Activated CD8-positive, alpha-beta T cell treated with anti-CD3 and anti-CD28 coated beads for 36 hours (primary cell): Measurements from ENCODE around the gene MRM1. TPM values are rescaled to one million over a fixed set of nuclear protein-coding genes. Genes with fewer than 3 reads are reported as not detected.
"Not testable (repeated sequence)": the region's sequence is repeated elsewhere in the genome, so short reads cannot be mapped to it uniquely, and the experiment has no call there.

Source experiments
- ATAC-seq: fragments of 200-7000 bp; cut with Tn5 transposase; one replicate; pipeline ENCODE4 v1.10.0; 2021; ENCODE audit warnings: mild to moderate bottlenecking, moderate library complexity
- CTCF ChIA-PET: fragments of 350-600 bp; sonication (Branson Sonifier 250); formaldehyde crosslinking; loops from one replicate; lab custom pipeline; 2021; ENCODE audit warnings: antibody characterized with exemption; lab: Charles Lee
- POLR2A ChIA-PET: fragments of 350-600 bp; sonication (Branson Sonifier 250); formaldehyde crosslinking; loops from one replicate; lab custom pipeline; 2021; ENCODE audit warnings: antibody characterized with exemption; lab: Charles Lee
- DNase-seq: peaks from one replicate; pipeline ENCODE4 v3.0.0-alpha.2; 2020
- H3K27ac Mint-ChIP-seq: one replicate; pipeline ENCODE4 v1.8.0; 2021; ENCODE audit warnings: mild to moderate bottlenecking, mixed read lengths
- H3K27me3 Mint-ChIP-seq: one replicate; pipeline ENCODE4 v1.8.0; 2021; ENCODE audit warnings: mixed read lengths
- H3K36me3 Mint-ChIP-seq: one replicate; pipeline ENCODE4 v1.8.0; 2021; ENCODE audit warnings: low read depth, mixed read lengths
- H3K4me1 Mint-ChIP-seq: one replicate; pipeline ENCODE4 v1.8.0; 2021; ENCODE audit warnings: low read depth, mixed read lengths
- H3K4me3 Mint-ChIP-seq: one replicate; pipeline ENCODE4 v1.8.0; 2021; ENCODE audit warnings: mild to moderate bottlenecking, moderate library complexity, mixed read lengths
- H3K9me3 Mint-ChIP-seq: one replicate; pipeline ENCODE4 v1.8.0; 2021; ENCODE audit warnings: mixed read lengths
- CTCF ChIP-seq: fragments of 200-600 bp; IDR thresholded peaks from one replicate; pipeline ENCODE4 v1.8.0; 2022; ENCODE audit warnings: antibody characterized with exemption, mild to moderate bottlenecking
- intact Hi-C: fragments of 100-400 bp; cut with micrococcal nuclease; formaldehyde crosslinking; loops from one replicate; pipeline ENCODE4 v1.10.0; 2022
- total RNA-seq, 2 experiments: library from RNA; stranded (reverse); gene quantifications; one replicate each; pipeline ENCODE4 v1.2.3, GENCODE V29; 2021

The MRM1 gene
- total RNA-seq, 2 experiments from 2014 or later: 24.5 to 27.4 TPM

GRCh38 chr17:36602924-36603384 is 1.6 kb downstream of the MRM1 start:
- Mint-ChIP-seq H3K9me3 (no peaks in the 10 kb centered on the region), H3K27me3 (no peaks in the 10 kb centered on the region), H3K4me1 (peaks cover 42% of the 10 kb centered on the region), H3K36me3 (peaks cover 29% of the 10 kb centered on the region), H3K4me3 (peak overlapping the region; percentile 91), H3K27ac (no peak overlapping the region)
- CTCF ChIA-PET: interaction anchor here (0.6 to 5.0 kb wide), 29 partner anchors 12 to 770 kb away, joined by 3 to 45 read pairs (median 4); partner anchors contain the start of genes AATF, DHRS11, MYO19 and PIGW
- peak; percentile 57 for ATAC-seq
- intact Hi-C loops: no loop called here
- POLR2A ChIA-PET: interaction anchor here (0.8 to 3.7 kb wide), 5 partner anchors 10 to 443 kb away, joined by 3 to 21 read pairs (median 4); partner anchors contain the start of gene DHRS11
- peak; percentile 90 for TF ChIP-seq CTCF
- peak; percentile 86 for DNase-seq

GRCh38 chr17:36605028-36605427 is 3.6 kb downstream of the MRM1 start:
- ChIA-PET CTCF (interaction anchor here (1.0 to 5.0 kb wide), 3 partner anchors 10 to 442 kb away, joined by 3 to 44 read pairs (median 39); no protein-coding TSS in a partner anchor), POLR2A (interaction anchor here (0.6 kb wide), 1 partner anchor 183 kb away, joined by 3 read pairs; no protein-coding TSS in a partner anchor)
- peak overlapping the region; percentile 19 for H3K4me3 Mint-ChIP-seq
- H3K27ac Mint-ChIP-seq, intact Hi-C loops, DNase-seq, H3K9me3 Mint-ChIP-seq, ATAC-seq, H3K27me3 Mint-ChIP-seq: not testable (repeated sequence)
- H3K36me3 Mint-ChIP-seq: peaks cover 35% of the 10 kb centered on the region
- H3K4me1 Mint-ChIP-seq: peaks cover 47% of the 10 kb centered on the region

- intact Hi-C loops: no loop called here
- DNase-seq (no peak), ATAC-seq (no peak)
- ChIA-PET CTCF (no interaction called here), POLR2A (no interaction called here)
- Mint-ChIP-seq H3K9me3 (no peaks in the 10 kb centered on the region), H3K36me3 (peaks cover 39% of the 10 kb centered on the region), H3K4me3 (no peak overlapping the region), H3K4me1 (peaks cover 35% of the 10 kb centered on the region), H3K27me3 (no peaks in the 10 kb centered on the region), H3K27ac (no peak overlapping the region)
- TF ChIP-seq CTCF: no peak
Measured at GRCh38 chr17:36608280-36608679, 6.9 kb downstream of the MRM1 start.

GRCh38 chr17:36608794-36609497 is 7.6 kb downstream of the MRM1 start:
- ATAC-seq (no peak), DNase-seq (no peak)
- Mint-ChIP-seq H3K9me3 (no peaks in the 10 kb centered on the region), H3K27me3 (no peaks in the 10 kb centered on the region), H3K27ac (no peak overlapping the region), H3K4me1 (peaks cover 31% of the 10 kb centered on the region), H3K36me3 (peaks cover 37% of the 10 kb centered on the region), H3K4me3 (no peak overlapping the region)
- ChIA-PET CTCF (no interaction called here), POLR2A (no interaction called here)
- intact Hi-C loops: no loop called here
- peak; percentile 23 for TF ChIP-seq CTCF

- POLR2A ChIA-PET: no interaction called here
- no peak for TF ChIP-seq CTCF
- Mint-ChIP-seq H3K27ac (no peak overlapping the region), H3K4me1 (peaks cover 25% of the 10 kb centered on the region), H3K36me3 (peaks cover 32% of the 10 kb centered on the region), H3K9me3 (no peaks in the 10 kb centered on the region), H3K27me3 (no peaks in the 10 kb centered on the region), H3K4me3 (no peak overlapping the region)
- CTCF ChIA-PET: no interaction called here
- DNase-seq (no peak), ATAC-seq (no peak)
- intact Hi-C loops: no loop called here
Measured at GRCh38 chr17:36609498-36609862, 8.1 kb downstream of the MRM1 start.
